ENCODE measurements around the gene OR2A5. TPM values are rescaled to one million over a fixed set of nuclear protein-coding genes. Genes with fewer than 3 reads are reported as not detected.

OR2A5 gene
- total and polyA plus RNA-seq, 2 donors (not counting 1 experiment from before 2014, with no cell fraction given) = not detected

GRCh38 chr7:144011458-144012230 lies 37.1 kb upstream of the OR2A5 start:
- TF ChIP-seq EZH2 (IDR thresholded peaks at IDR 0.05; ENCODE audit: borderline replicate concordance, insufficient read depth, low read depth, low read length, poor library complexity, severe bottlenecking) = no peak
- no peak for TF ChIP-seq CTCF (IDR thresholded peaks at IDR 0.05)
- Histone ChIP-seq H3K4me3 (ENCODE audit: control extremely low read depth in 1 of 5, extremely low read depth in 1 of 5, insufficient read depth in 1 of 5, low read depth in 2 of 5, low read length in 4 of 5) (no peak overlapping the region), H3K9me3 (ENCODE audit: control extremely low read depth in 1 of 3, control insufficient read depth in 2 of 3, insufficient read depth in 1 of 3, low read length in 2 of 3) (peaks cover 0 to 10% (median 8%) of the 10 kb centered on the region in 3 donors), H2AFZ (ENCODE audit: insufficient read depth, low read depth, low read length, poor library complexity, severe bottlenecking) (no peak overlapping the region), H3K27me3 (replicated peaks in 1 of 4; ENCODE audit: control extremely low read depth in 1 of 4, control insufficient read depth in 3 of 4, insufficient read depth in 4 of 4, low read length in 3 of 4) (no peaks in the 10 kb centered on the region), H3K27ac (ENCODE audit: low read length in 2 of 2) (no peak overlapping the region), H3K4me2 (replicated peaks; ENCODE audit: low read depth, low read length, poor library complexity, severe bottlenecking) (no peak overlapping the region), H3K36me3 (replicated peaks in 1 of 2; ENCODE audit: control extremely low read depth in 1 of 2, control insufficient read depth in 1 of 2, extremely low read depth in 1 of 2, insufficient read depth in 2 of 2, low read length in 1 of 2) (no peaks in the 10 kb centered on the region), H3K9ac (ENCODE audit: low read length) (no peak overlapping the region), H3K79me2 (ENCODE audit: control insufficient read depth, insufficient read depth, low read length) (no peaks in the 10 kb centered on the region), H4K20me1 (ENCODE audit: control insufficient read depth, insufficient read depth, low read length, poor library complexity, severe bottlenecking) (no peaks in the 10 kb centered on the region), H3K4me1 (ENCODE audit: control insufficient read depth in 2 of 2, insufficient read depth in 2 of 2, low read length in 2 of 2) (no peaks in the 10 kb centered on the region)
- ChIA-PET POLR2A (no interaction called here), CTCF (no interaction called here)
- Mint-ChIP-seq H3K9me3 (ENCODE audit: insufficient read depth) (peaks cover 2% of the 10 kb centered on the region), H3K27me3 (peaks cover 9% of the 10 kb centered on the region), H3K4me3 (no peak overlapping the region), H3K27ac (no peak overlapping the region), H3K4me1 (no peaks in the 10 kb centered on the region)
- no peak for ATAC-seq (ENCODE audit: low read depth)
- 65% methylated on average over 4 of the region's 5 CpGs for WGBS (ENCODE audit: insufficient coverage)
- no peak for DNase-seq
- intact Hi-C loops (cut with micrococcal nuclease) = no loop called here

- 43% methylated on average over 2 of the region's 4 CpGs for WGBS (ENCODE audit: insufficient coverage)
- H3K27ac ChIP-seq (ENCODE audit: low read length in 2 of 2) = no peak overlapping the region
- ChIA-PET POLR2A (no interaction called here), CTCF (no interaction called here)
- TF ChIP-seq CTCF (IDR thresholded peaks at IDR 0.05) (no peak), EZH2 (IDR thresholded peaks at IDR 0.05; ENCODE audit: borderline replicate concordance, insufficient read depth, low read depth, low read length, poor library complexity, severe bottlenecking) (no peak)
- H4K20me1 ChIP-seq (ENCODE audit: control insufficient read depth, insufficient read depth, low read length, poor library complexity, severe bottlenecking) = no peaks in the 10 kb centered on the region
- H3K27ac Mint-ChIP-seq = no peak overlapping the region
- no peak overlapping the region for H3K4me3 ChIP-seq (ENCODE audit: control extremely low read depth in 1 of 5, extremely low read depth in 1 of 5, insufficient read depth in 1 of 5, low read depth in 2 of 5, low read length in 4 of 5)
- no peaks in the 10 kb centered on the region for H3K79me2 ChIP-seq (ENCODE audit: control insufficient read depth, insufficient read depth, low read length)
- DNase-seq (no peak), ATAC-seq (ENCODE audit: low read depth) (no peak)
- intact Hi-C loops (cut with micrococcal nuclease) = no loop called here
- no peak overlapping the region for H2AFZ ChIP-seq (ENCODE audit: insufficient read depth, low read depth, low read length, poor library complexity, severe bottlenecking)
- H3K4me1 Mint-ChIP-seq = no peaks in the 10 kb centered on the region
- no peaks in the 10 kb centered on the region for H3K4me1 ChIP-seq (ENCODE audit: control insufficient read depth in 2 of 2, insufficient read depth in 2 of 2, low read length in 2 of 2)
- no peaks in the 10 kb centered on the region for H3K9me3 ChIP-seq (ENCODE audit: control extremely low read depth in 1 of 3, control insufficient read depth in 2 of 3, insufficient read depth in 1 of 3, low read length in 2 of 3)
- no peak overlapping the region for H3K4me2 ChIP-seq (replicated peaks; ENCODE audit: low read depth, low read length, poor library complexity, severe bottlenecking)
- no peaks in the 10 kb centered on the region for H3K36me3 ChIP-seq (replicated peaks in 1 of 2; ENCODE audit: control extremely low read depth in 1 of 2, control insufficient read depth in 1 of 2, extremely low read depth in 1 of 2, insufficient read depth in 2 of 2, low read length in 1 of 2)
- no peaks in the 10 kb centered on the region for H3K27me3 ChIP-seq (replicated peaks in 1 of 4; ENCODE audit: control extremely low read depth in 1 of 4, control insufficient read depth in 3 of 4, insufficient read depth in 4 of 4, low read length in 3 of 4)
- no peak overlapping the region for H3K4me3 Mint-ChIP-seq
- H3K9me3 Mint-ChIP-seq (ENCODE audit: insufficient read depth) = no peaks in the 10 kb centered on the region
- peaks cover 4% of the 10 kb centered on the region for H3K27me3 Mint-ChIP-seq
- H3K9ac ChIP-seq (ENCODE audit: low read length) = no peak overlapping the region
Observed at GRCh38 chr7:144018065-144018464, 30.7 kb upstream of the OR2A5 start.
